ENCODE results near the gene CARF.
A peak's percentile ranks its signal among the peaks of the same experiment; 100 is the strongest.
"Not testable (repeated sequence)": the region's sequence is repeated elsewhere in the genome, so short reads cannot be mapped to it uniquely, and the experiment has no call there.

CARF gene

GRCh38 chr2:202934456-202934855, 22.4 kb downstream of the CARF start:
- DNase-seq = no peak

- no peak for DNase-seq
Measured at GRCh38 chr2:202938960-202939359, 26.9 kb downstream of the CARF start.

- DNase-seq = no peak
Measured at GRCh38 chr2:202941771-202942170, 29.7 kb downstream of the CARF start.

GRCh38 chr2:202944408-202944807, 32.3 kb downstream of the CARF start:
- DNase-seq = no peak

GRCh38 chr2:202944816-202945215, 32.7 kb downstream of the CARF start:
- no peak for DNase-seq

- DNase-seq = no peak
Measured at GRCh38 chr2:202945497-202945896, 33.4 kb downstream of the CARF start.

- not testable (repeated sequence) for DNase-seq
Measured at GRCh38 chr2:202949333-202949732, 37.3 kb downstream of the CARF start.

- no peak for DNase-seq
Measured at GRCh38 chr2:202950592-202950991, 38.5 kb downstream of the CARF start.

- DNase-seq = no peak
Measured at GRCh38 chr2:202960524-202960923, 48.4 kb downstream of the CARF start.

GRCh38 chr2:202963712-202964111, 51.6 kb downstream of the CARF start:
- no peak for DNase-seq

- no peak for DNase-seq
Measured at GRCh38 chr2:202965810-202966460, 53.9 kb downstream of the CARF start.

GRCh38 chr2:202969404-202969803, 57.3 kb downstream of the CARF start:
- not testable (repeated sequence) for DNase-seq

- no peak for DNase-seq
Measured at GRCh38 chr2:202976809-202977208, 64.7 kb downstream of the CARF start.

GRCh38 chr2:202982779-202983491, 70.9 kb downstream of the CARF start:
- DNase-seq = no peak

GRCh38 chr2:202989749-202990148, 77.7 kb downstream of the CARF start:
- DNase-seq = no peak

GRCh38 chr2:202990501-202990900, 78.4 kb downstream of the CARF start:
- DNase-seq = no peak

GRCh38 chr2:202997113-202997512, 85.0 kb downstream of the CARF start:
- not testable (repeated sequence) for DNase-seq

GRCh38 chr2:203002054-203002821, 90.2 kb downstream of the CARF start:
- no peak for DNase-seq

- no peak for DNase-seq
Measured at GRCh38 chr2:203003716-203004115, 91.6 kb downstream of the CARF start.

GRCh38 chr2:203014456-203015199, 102.6 kb downstream of the CARF start, which contains the start of gene NBEAL1:
Gene NBEAL1, plus strand, starts transcription at chr2:203014875. Its CDS starts 1,510 bp downstream, at chr2:203016385.
- DNase-seq = peak; percentile 84 to 96 (median 90)

GRCh38 chr2:203016716-203017115, 104.6 kb downstream of the CARF start:
- DNase-seq = no peak

GRCh38 chr2:203018181-203018580, 106.1 kb downstream of the CARF start:
- DNase-seq = no peak

GRCh38 chr2:203019142-203019541, 107.1 kb downstream of the CARF start:
- DNase-seq = no peak
